ENCODE measurements around the gene UBL3.

DNA sequence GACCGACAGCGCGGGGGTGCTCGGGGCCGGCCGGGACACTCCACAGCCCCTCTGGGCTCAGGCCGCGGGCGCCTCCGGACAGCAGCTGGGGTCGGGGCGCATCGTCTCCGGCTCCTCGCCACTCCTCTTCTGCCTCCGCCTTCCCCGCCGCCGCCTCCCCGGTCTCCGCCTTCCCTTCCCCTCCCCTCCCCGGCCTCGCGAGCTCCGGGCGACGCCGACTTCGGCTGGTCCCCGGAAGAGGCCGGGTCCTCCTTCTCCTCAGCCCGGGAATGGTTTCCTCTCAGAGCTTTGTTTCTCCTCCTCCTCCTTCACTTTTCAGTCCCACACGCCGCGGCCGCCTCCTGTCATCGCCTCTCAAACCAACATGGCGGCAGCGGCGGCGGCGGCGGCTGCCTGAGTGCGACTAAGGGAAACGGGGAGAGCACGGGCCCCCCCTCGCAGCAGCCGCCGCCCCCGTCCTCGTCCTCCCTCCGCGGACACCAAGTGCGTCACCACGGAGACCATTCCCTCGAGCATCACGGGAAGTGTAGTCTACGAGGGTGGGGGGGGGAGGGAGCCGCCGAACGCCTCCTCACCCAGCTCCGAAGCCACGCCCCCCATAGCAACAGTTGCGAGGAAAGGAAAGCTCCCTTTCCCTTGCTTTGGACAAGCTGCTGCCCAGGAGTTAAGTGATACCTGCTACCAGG is at the start of gene UBL3:
- TF ChIP-seq, protein P1, sequence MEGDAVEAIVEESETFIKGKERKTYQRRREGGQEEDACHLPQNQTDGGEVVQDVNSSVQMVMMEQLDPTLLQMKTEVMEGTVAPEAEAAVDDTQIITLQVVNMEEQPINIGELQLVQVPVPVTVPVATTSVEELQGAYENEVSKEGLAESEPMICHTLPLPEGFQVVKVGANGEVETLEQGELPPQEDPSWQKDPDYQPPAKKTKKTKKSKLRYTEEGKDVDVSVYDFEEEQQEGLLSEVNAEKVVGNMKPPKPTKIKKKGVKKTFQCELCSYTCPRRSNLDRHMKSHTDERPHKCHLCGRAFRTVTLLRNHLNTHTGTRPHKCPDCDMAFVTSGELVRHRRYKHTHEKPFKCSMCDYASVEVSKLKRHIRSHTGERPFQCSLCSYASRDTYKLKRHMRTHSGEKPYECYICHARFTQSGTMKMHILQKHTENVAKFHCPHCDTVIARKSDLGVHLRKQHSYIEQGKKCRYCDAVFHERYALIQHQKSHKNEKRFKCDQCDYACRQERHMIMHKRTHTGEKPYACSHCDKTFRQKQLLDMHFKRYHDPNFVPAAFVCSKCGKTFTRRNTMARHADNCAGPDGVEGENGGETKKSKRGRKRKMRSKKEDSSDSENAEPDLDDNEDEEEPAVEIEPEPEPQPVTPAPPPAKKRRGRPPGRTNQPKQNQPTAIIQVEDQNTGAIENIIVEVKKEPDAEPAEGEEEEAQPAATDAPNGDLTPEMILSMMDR (IDR thresholded peaks at IDR 0.05), result peak in 1 of 3 donors; percentile 18
- TF ChIP-seq EP300 (IDR thresholded peaks at IDR 0.05) (no peak), POLR2A (IDR thresholded peaks at IDR 0.05) (peak; percentile 89)

Measured in ovary (tissue), 3 donors.